ENCODE measurements around the gene DEFB132. TPM values are rescaled to one million over a fixed set of nuclear protein-coding genes. Genes with fewer than 3 reads are reported as not detected.

The DEFB132 gene
- total and polyA plus RNA-seq, 2 experiments from 2014 or later: not detected

GRCh38 chr20:310645-311044 is 53.1 kb downstream of the DEFB132 start (continued):
- TF ChIP-seq ZNF462 (CRISPR knock-in tag; IDR thresholded peaks at IDR 0.05) (no peak), STAT1 (IDR thresholded peaks at IDR 0.05; ENCODE audit: unreplicated experiment) (no peak), EZH2 (IDR thresholded peaks at IDR 0.05; ENCODE audit: low read depth, unreplicated experiment) (no peak), JUNB (IDR thresholded peaks at IDR 0.05; ENCODE audit: unreplicated experiment) (no peak), REST (IDR thresholded peaks at IDR 0.05; ENCODE audit: unreplicated experiment) (no peak)

Other genes starting within 250 kb of the DEFB132 start
- gene DEFB125, start 170.1 kb upstream of the DEFB132 start, total RNA-seq (2014; rRNA removed; shearing (Covaris generic)): not detected in 2 replicates
- not detected in 2 replicates for gene DEFB125, start 170.1 kb upstream of the DEFB132 start, polyA plus RNA-seq (2016; fragmentation: Nextera tagmentation; extraction: Ambion mirVana)
- not detected in 2 replicates for gene DEFB126, start 115.1 kb upstream of the DEFB132 start, total RNA-seq (2014; rRNA removed; shearing (Covaris generic))
- gene DEFB126, start 115.1 kb upstream of the DEFB132 start, polyA plus RNA-seq (2016; fragmentation: Nextera tagmentation; extraction: Ambion mirVana): not detected in 2 replicates
- gene DEFB127, start 100.3 kb upstream of the DEFB132 start, total RNA-seq (2014; rRNA removed; shearing (Covaris generic)): not detected in 2 replicates
- gene DEFB127, start 100.3 kb upstream of the DEFB132 start, polyA plus RNA-seq (2016; fragmentation: Nextera tagmentation; extraction: Ambion mirVana): not detected in 2 replicates
- not detected in 2 replicates for gene DEFB128, start 68.0 kb upstream of the DEFB132 start, total RNA-seq (2014; rRNA removed; shearing (Covaris generic))
- not detected in 2 replicates for gene DEFB128, start 68.0 kb upstream of the DEFB132 start, polyA plus RNA-seq (2016; fragmentation: Nextera tagmentation; extraction: Ambion mirVana)
- not detected in 2 replicates for gene DEFB129, start 30.5 kb upstream of the DEFB132 start, total RNA-seq (2014; rRNA removed; shearing (Covaris generic))
- gene DEFB129, start 30.5 kb upstream of the DEFB132 start, polyA plus RNA-seq (2016; fragmentation: Nextera tagmentation; extraction: Ambion mirVana): not detected in 2 replicates
- 14.6 and 17.8 TPM in 2 replicates for gene C20orf96, start 33.0 kb downstream of the DEFB132 start, total RNA-seq (2014; rRNA removed; shearing (Covaris generic))
- 29.0 and 36.3 TPM in 2 replicates for gene C20orf96, start 33.0 kb downstream of the DEFB132 start, polyA plus RNA-seq (2016; fragmentation: Nextera tagmentation; extraction: Ambion mirVana)
- 65.8 and 66.3 TPM in 2 replicates for gene ZCCHC3, start 39.8 kb downstream of the DEFB132 start, total RNA-seq (2014; rRNA removed; shearing (Covaris generic))
- gene ZCCHC3, start 39.8 kb downstream of the DEFB132 start, polyA plus RNA-seq (2016; fragmentation: Nextera tagmentation; extraction: Ambion mirVana): 26.5 and 31.3 TPM in 2 replicates
- 29.0 and 32.0 TPM in 2 replicates for gene SOX12, start 67.8 kb downstream of the DEFB132 start, total RNA-seq (2014; rRNA removed; shearing (Covaris generic))
- gene SOX12, start 67.8 kb downstream of the DEFB132 start, polyA plus RNA-seq (2016; fragmentation: Nextera tagmentation; extraction: Ambion mirVana): 14.1 and 16.1 TPM in 2 replicates
- 14.4 and 19.8 TPM in 2 replicates for gene NRSN2, start 89.4 kb downstream of the DEFB132 start, total RNA-seq (2014; rRNA removed; shearing (Covaris generic))
- gene NRSN2, start 89.4 kb downstream of the DEFB132 start, polyA plus RNA-seq (2016; fragmentation: Nextera tagmentation; extraction: Ambion mirVana): 17.9 and 23.2 TPM in 2 replicates
- 13.7 and 21.0 TPM in 2 replicates for gene TRIB3, start 123.0 kb downstream of the DEFB132 start, total RNA-seq (2014; rRNA removed; shearing (Covaris generic))
- 5.8 and 6.9 TPM in 2 replicates for gene TRIB3, start 123.0 kb downstream of the DEFB132 start, polyA plus RNA-seq (2016; fragmentation: Nextera tagmentation; extraction: Ambion mirVana)
- 56.8 and 65.3 TPM in 2 replicates for gene RBCK1, start 150.6 kb downstream of the DEFB132 start, total RNA-seq (2014; rRNA removed; shearing (Covaris generic))
- 46.5 and 52.6 TPM in 2 replicates for gene RBCK1, start 150.6 kb downstream of the DEFB132 start, polyA plus RNA-seq (2016; fragmentation: Nextera tagmentation; extraction: Ambion mirVana)
- gene TBC1D20, start 204.8 kb downstream of the DEFB132 start, total RNA-seq (2014; rRNA removed; shearing (Covaris generic)): 15.0 and 15.2 TPM in 2 replicates
- gene TBC1D20, start 204.8 kb downstream of the DEFB132 start, polyA plus RNA-seq (2016; fragmentation: Nextera tagmentation; extraction: Ambion mirVana): 4.8 and 5.0 TPM in 2 replicates

Measured in GM23338 (cell line).